ENCODE results near the gene SYNCRIP. TPM values are rescaled to one million over a fixed set of nuclear protein-coding genes. Genes with fewer than 3 reads are reported as not detected.
"Not testable (repeated sequence)": the region's sequence is repeated elsewhere in the genome, so short reads cannot be mapped to it uniquely, and the experiment has no call there.

Gene SYNCRIP
- 67.5 and 68.1 TPM in 2 replicates for total RNA-seq (2014; rRNA removed; shearing (Covaris generic))
- 60.5 and 77.0 TPM in 2 replicates for polyA plus RNA-seq (2015; cell fraction: cytosol; rRNA removed)
- 47.0 and 54.4 TPM in 2 replicates for polyA plus RNA-seq (2015; cell fraction: nucleus; rRNA removed)

- DNase-seq (ENCODE audit: low read depth, low spot score) = peak; percentile 96
- in situ Hi-C loops (cut with HindIII; ENCODE audit: low pct_unique_long_range_greater_than_20kb, low sequenced_read_pairs) = no loop called here
Observed at GRCh38 chr6:85642774-85643536, at the start of gene SYNCRIP. TSS of gene SYNCRIP (minus strand) at chr6:85642886. CDS start at chr6:85641439, 1,447 bp downstream.

GRCh38 chr6:85691478-85691877 is 48.8 kb upstream of the SYNCRIP start:
- in situ Hi-C loops (cut with HindIII; ENCODE audit: low pct_unique_long_range_greater_than_20kb, low sequenced_read_pairs) = no loop called here
- DNase-seq (ENCODE audit: low read depth, low spot score) = no peak

GRCh38 chr6:85690071-85690470 is 47.4 kb upstream of the SYNCRIP start:
- in situ Hi-C loops (cut with HindIII; ENCODE audit: low pct_unique_long_range_greater_than_20kb, low sequenced_read_pairs) = no loop called here

GRCh38 chr6:85685713-85686112 is 43.0 kb upstream of the SYNCRIP start:
- in situ Hi-C loops (cut with HindIII; ENCODE audit: low pct_unique_long_range_greater_than_20kb, low sequenced_read_pairs) = no loop called here
- no peak for DNase-seq (ENCODE audit: low read depth, low spot score)

More at GRCh38 chr6:85690071-85690470, 47.4 kb upstream of the SYNCRIP start:
- no peak for DNase-seq (ENCODE audit: low read depth, low spot score)

- in situ Hi-C loops (cut with HindIII; ENCODE audit: low pct_unique_long_range_greater_than_20kb, low sequenced_read_pairs) = no loop called here
- no peak for DNase-seq (ENCODE audit: low read depth, low spot score)
Observed at GRCh38 chr6:85684809-85685171, 42.1 kb upstream of the SYNCRIP start.

- in situ Hi-C loops (cut with HindIII; ENCODE audit: low pct_unique_long_range_greater_than_20kb, low sequenced_read_pairs) = no loop called here
- DNase-seq (ENCODE audit: low read depth, low spot score) = no peak
Observed at GRCh38 chr6:85684133-85684808, 41.6 kb upstream of the SYNCRIP start.

- in situ Hi-C loops (cut with HindIII; ENCODE audit: low pct_unique_long_range_greater_than_20kb, low sequenced_read_pairs); DNase-seq (ENCODE audit: low read depth, low spot score): not testable (repeated sequence)
Observed at GRCh38 chr6:85681899-85682298, 39.2 kb upstream of the SYNCRIP start.

GRCh38 chr6:85680388-85680787 is 37.7 kb upstream of the SYNCRIP start:
- in situ Hi-C loops (cut with HindIII; ENCODE audit: low pct_unique_long_range_greater_than_20kb, low sequenced_read_pairs) = no loop called here

GRCh38 chr6:85679445-85680123 is 36.9 kb upstream of the SYNCRIP start:
- in situ Hi-C loops (cut with HindIII; ENCODE audit: low pct_unique_long_range_greater_than_20kb, low sequenced_read_pairs) = no loop called here
- DNase-seq (ENCODE audit: low read depth, low spot score) = no peak

More at GRCh38 chr6:85680388-85680787, 37.7 kb upstream of the SYNCRIP start:
- DNase-seq (ENCODE audit: low read depth, low spot score) = no peak

- DNase-seq (ENCODE audit: low read depth, low spot score) = peak; percentile 96
- in situ Hi-C loops (cut with HindIII; ENCODE audit: low pct_unique_long_range_greater_than_20kb, low sequenced_read_pairs) = no loop called here
Observed at GRCh38 chr6:85678602-85679444, 36.1 kb upstream of the SYNCRIP start.

- no peak for DNase-seq (ENCODE audit: low read depth, low spot score)
- in situ Hi-C loops (cut with HindIII; ENCODE audit: low pct_unique_long_range_greater_than_20kb, low sequenced_read_pairs) = no loop called here
Observed at GRCh38 chr6:85678026-85678601, 35.4 kb upstream of the SYNCRIP start.

- DNase-seq (ENCODE audit: low read depth, low spot score) = no peak
- in situ Hi-C loops (cut with HindIII; ENCODE audit: low pct_unique_long_range_greater_than_20kb, low sequenced_read_pairs) = no loop called here
Observed at GRCh38 chr6:85677234-85677956, 34.7 kb upstream of the SYNCRIP start.

GRCh38 chr6:85676086-85676729 is 33.5 kb upstream of the SYNCRIP start:
- DNase-seq (ENCODE audit: low read depth, low spot score) = no peak
- in situ Hi-C loops (cut with HindIII; ENCODE audit: low pct_unique_long_range_greater_than_20kb, low sequenced_read_pairs) = no loop called here

- DNase-seq (ENCODE audit: low read depth, low spot score) = no peak
- in situ Hi-C loops (cut with HindIII; ENCODE audit: low pct_unique_long_range_greater_than_20kb, low sequenced_read_pairs) = no loop called here
Observed at GRCh38 chr6:85675030-85675819, 32.5 kb upstream of the SYNCRIP start.

- in situ Hi-C loops (cut with HindIII; ENCODE audit: low pct_unique_long_range_greater_than_20kb, low sequenced_read_pairs) = no loop called here
- no peak for DNase-seq (ENCODE audit: low read depth, low spot score)
Observed at GRCh38 chr6:85674604-85675003, 31.9 kb upstream of the SYNCRIP start.

Measured in SK-MEL-5 (cell line).